CD4-positive, alpha-beta T cell treated with Interferon alpha-2 for 1 hour (primary cell): ENCODE results near the gene NRN1.
"Not testable (repeated sequence)": the region's sequence is repeated elsewhere in the genome, so short reads cannot be mapped to it uniquely, and the experiment has no call there.

Experiments
- DNase-seq, 2 donors: peaks; one replicate each; pipeline ENCODE4 v3.0.0-alpha.2; 2020 to 2022

NRN1 gene

GRCh38 chr6:5981126-5982026 lies 25.3 kb downstream of the NRN1 start:
- DNase-seq, result no peak

GRCh38 chr6:5979650-5980420 lies 26.9 kb downstream of the NRN1 start:
- no peak for DNase-seq

DNA sequence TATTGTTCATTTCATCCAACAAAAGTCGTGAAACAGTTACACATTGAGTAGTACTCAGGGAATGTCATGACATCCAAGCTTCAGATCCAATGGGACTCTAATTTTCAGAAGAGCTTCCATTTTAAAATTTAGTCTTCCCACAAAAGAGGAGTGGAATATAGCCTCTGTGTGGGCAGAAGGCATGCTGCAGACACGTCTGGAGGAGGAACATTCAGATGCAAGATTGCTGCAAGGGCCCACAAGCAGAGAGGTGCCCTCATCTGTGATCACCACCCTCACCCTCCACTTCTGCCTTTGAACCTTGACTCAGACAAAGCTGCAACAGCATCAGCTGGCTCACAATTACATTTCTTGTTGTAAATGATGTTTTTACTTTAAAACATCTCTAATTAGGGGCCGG lies 29.9 kb downstream of the NRN1 start:
- DNase-seq, result no peak

GRCh38 chr6:5968817-5969734 lies 37.6 kb downstream of the NRN1 start:
- DNase-seq, result no peak

DNA sequence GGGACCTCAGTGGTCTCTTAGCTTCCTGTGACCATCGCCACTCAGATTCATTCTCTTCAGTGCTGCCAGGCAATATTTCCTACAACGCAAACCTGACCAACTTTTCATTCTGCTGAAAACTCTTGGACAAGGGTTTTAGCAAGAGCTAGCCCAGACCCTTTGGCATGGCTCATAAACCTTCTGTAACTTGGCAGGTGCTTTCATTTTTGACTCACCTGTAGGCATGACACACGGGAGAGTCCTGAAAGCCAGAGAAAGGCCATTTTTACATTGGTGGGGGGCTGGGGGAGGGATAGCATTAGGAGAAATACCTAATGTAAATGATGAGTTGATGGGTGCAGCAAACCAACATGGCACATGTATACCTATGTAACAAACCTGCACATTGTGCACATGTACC lies 38.7 kb downstream of the NRN1 start:
- DNase-seq, result not testable (repeated sequence)

GRCh38 chr6:5967594-5967993 lies 39.1 kb downstream of the NRN1 start:
- no peak for DNase-seq

- DNase-seq, result no peak
Observed at GRCh38 chr6:5962794-5963193, 43.9 kb downstream of the NRN1 start.

- DNase-seq, result no peak
Observed at GRCh38 chr6:5961836-5962235, 44.9 kb downstream of the NRN1 start.

DNA sequence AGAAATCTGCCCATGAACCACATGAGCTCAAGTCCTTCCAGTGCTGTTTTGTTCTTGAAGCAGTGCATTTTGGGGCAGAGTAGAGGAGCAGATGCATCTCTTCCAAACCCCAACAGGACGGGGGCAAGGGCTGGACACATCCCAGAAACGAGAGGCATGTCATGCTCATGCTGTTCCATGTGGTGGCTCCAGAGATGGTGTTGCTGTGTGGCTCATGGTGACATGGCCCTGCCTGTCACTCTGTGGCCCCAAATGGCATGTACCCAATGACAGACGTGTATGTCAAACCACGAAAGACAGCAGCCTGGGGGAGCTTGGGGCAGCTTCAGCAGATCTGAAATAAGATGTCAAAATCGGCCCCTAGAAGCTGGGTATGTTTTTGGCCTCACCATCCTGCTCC lies 46.3 kb downstream of the NRN1 start:
- no peak for DNase-seq

- no peak for DNase-seq
Observed at GRCh38 chr6:5958921-5959320, 47.8 kb downstream of the NRN1 start.

DNA sequence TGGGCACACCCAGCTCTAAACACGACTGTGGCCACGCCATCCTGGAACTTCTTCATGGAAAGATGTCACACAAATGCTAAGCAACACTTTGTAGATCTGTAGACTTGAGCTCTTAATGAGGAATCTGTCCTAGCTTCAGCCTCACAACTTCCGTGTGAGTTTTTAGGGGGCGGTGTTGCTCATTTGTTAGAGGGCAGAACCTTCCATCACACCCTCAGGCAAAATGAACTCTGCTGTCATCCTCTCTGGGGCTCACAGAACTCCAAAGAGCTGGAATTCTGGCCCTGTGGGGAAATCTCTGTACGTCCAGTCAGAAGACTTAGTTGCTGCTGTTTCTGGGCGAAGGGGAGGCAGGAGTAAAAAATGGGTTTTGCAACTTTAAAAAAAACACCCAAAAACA lies 49.8 kb downstream of the NRN1 start:
- no peak for DNase-seq

GRCh38 chr6:5950361-5950785 lies 56.4 kb downstream of the NRN1 start:
- DNase-seq, result peak; percentile 8 to 13
